Large intestine (tissue), 3 donors: Measurements from ENCODE around the gene HHAT. TPM values are rescaled to one million over a fixed set of nuclear protein-coding genes. Genes with fewer than 3 reads are reported as not detected.
A peak's percentile ranks its signal among the peaks of the same experiment; 100 is the strongest.

Source experiments
- DNase-seq, 2 donors: peaks; one replicate each; pipeline versions ENCODE4 v3.0.0 to v3.0.0-alpha.2; 2013
- H3K27ac ChIP-seq: one replicate; pipeline ENCODE4 v1.5.1; 2013; ENCODE audit warnings: low read length
- H3K27me3 ChIP-seq: 2 replicates; pipeline ENCODE4 v1.6.1; 2013; ENCODE audit warnings: low read length; ENCODE audit not compliant: control insufficient read depth, insufficient read depth
- H3K36me3 ChIP-seq: 2 replicates; pipeline ENCODE4 v1.6.1; 2013; ENCODE audit warnings: low read length; ENCODE audit not compliant: control insufficient read depth, insufficient read depth
- H3K4me1 ChIP-seq: one replicate; pipeline ENCODE4 v1.6.1; 2013; ENCODE audit warnings: low read length; ENCODE audit not compliant: control insufficient read depth, insufficient read depth
- H3K4me3 ChIP-seq: one replicate; pipeline ENCODE4 v1.5.1; 2013; ENCODE audit warnings: low read length
- H3K9me3 ChIP-seq: one replicate; pipeline ENCODE4 v1.6.1; 2013; ENCODE audit warnings: mild to moderate bottlenecking, low read depth, low read length, moderate library complexity; ENCODE audit not compliant: control insufficient read depth
- WGBS: methylation state at CpG from one replicate; pipeline ENCODE4 v1.1.5; 2013; ENCODE audit warnings: low lambda C conversion rate; ENCODE audit not compliant: insufficient coverage; 5-methylcytosine and 5-hydroxymethylcytosine counted together
- polyA plus RNA-seq: library from polyadenylated mRNA; unstranded; fragments of 120-200 nt; gene quantifications from one replicate; pipeline ENCODE4 v1.2.1, GENCODE V29; 2013

The HHAT gene
- polyA plus RNA-seq, 1 donor: 3.3 TPM

DNA sequence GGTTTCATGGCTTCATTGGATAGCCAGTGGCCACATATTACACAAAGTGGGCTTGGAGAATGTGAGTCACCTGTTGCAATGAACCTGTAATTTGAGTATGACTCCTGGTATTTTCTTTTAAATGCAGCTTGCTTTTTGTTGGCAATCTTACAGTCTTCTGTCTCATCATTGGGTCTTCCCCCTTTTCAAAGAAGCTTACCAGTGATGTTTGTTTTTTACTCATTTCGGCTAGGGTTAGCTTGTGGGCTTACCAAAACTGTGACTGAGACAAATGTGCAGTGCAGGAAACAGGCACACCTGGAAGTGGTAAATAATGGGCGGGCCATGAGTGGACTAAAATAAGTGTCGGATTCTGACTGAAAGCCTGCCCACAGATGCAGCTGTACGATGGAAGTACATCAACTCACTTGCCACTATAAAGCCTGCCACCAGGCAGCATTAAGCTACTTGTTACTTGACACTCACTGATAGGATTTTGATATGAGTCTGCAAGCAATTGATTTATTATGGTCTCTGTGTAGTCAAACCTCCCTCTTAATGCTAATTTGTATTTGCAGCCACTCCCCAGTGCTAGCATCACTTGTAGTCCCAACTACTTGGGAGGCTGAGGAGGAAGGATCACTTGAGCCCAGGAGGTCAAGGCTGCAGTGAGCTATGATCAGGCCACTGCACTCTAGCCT, 4.2 kb downstream of the HHAT start:
- peaks cover 3% of the 10 kb centered on the region for H3K4me1 ChIP-seq
- no peaks in the 10 kb centered on the region for H3K9me3 ChIP-seq
- DNase-seq: no peak
- no CpG with 5 or more reads among the region's 4 CpGs for WGBS
- no peaks in the 10 kb centered on the region for H3K36me3 ChIP-seq
- no peaks in the 10 kb centered on the region for H3K27me3 ChIP-seq
- H3K4me3 ChIP-seq: no peak overlapping the region
- H3K27ac ChIP-seq: no peak overlapping the region

DNA sequence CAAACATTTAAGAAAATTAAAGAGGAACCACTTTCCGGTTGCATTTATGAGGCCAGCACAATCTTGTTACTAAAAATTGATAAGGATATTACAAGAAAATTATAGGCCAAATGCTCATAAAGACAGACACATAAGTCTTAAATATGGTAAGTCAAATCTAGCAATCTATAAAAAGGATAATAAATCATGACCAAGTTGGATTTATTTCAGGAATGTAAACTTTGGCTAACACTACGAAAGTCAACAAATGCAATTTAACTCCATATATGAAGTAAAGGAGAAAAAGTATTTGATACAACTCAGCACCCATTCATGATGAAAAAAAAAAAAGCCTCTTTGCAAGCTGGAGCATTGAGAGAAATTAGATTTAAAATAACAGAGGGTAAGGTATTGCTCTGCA, 6.3 kb downstream of the HHAT start:
- Histone ChIP-seq H3K4me3 (no peak overlapping the region), H3K4me1 (no peaks in the 10 kb centered on the region), H3K27ac (no peak overlapping the region), H3K27me3 (no peaks in the 10 kb centered on the region), H3K36me3 (no peaks in the 10 kb centered on the region), H3K9me3 (no peaks in the 10 kb centered on the region)
- 83% methylated on average over 2 of the region's 2 CpGs for WGBS
- DNase-seq: no peak

DNA sequence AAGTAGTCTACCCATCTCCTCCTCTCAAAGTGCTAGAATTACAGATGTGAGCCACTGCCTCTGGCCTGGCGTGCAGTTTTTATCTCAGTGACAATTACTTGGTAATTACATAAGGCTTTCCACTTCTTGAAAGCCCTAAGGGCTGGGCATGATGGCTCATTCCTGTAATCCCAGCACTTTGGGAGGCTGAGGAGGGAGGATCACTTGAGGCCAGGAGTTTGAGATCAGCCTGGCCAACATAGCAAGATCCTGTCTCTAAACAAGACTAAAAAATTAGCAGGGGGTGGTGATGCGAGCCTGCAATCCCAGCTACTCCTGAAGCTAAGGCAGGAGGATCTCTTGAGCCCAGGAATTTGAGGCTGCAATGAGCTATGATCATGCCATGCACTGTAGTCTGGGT, 7.7 kb downstream of the HHAT start:
- no peak overlapping the region for H3K27ac ChIP-seq
- WGBS: no CpG with 5 or more reads among the region's 2 CpGs
- no peak overlapping the region for H3K4me3 ChIP-seq
- DNase-seq: no peak
- no peaks in the 10 kb centered on the region for H3K4me1 ChIP-seq
- H3K9me3 ChIP-seq: no peaks in the 10 kb centered on the region
- H3K27me3 ChIP-seq: no peaks in the 10 kb centered on the region
- no peaks in the 10 kb centered on the region for H3K36me3 ChIP-seq

DNA sequence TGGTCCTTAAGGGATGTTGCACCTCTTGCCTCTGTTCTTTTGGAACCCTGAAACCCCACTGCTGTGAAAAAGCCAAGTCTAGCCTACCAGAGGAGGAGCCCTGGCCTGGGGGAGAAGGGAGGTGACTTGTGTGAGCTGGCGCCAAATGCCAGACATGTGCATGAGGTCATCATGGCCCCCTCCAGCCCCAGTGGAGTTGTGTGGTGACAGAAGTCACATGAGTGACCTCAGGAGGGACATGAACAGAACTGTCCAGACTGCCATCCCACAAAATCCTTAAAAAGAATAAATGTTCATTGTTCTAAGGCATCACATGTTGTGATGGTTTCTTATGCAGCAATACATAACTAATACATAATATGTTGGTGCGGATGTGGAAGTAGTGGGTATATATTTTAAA, 10.8 kb downstream of the HHAT start:
- DNase-seq: no peak
- H3K4me3 ChIP-seq: no peak overlapping the region
- no peaks in the 10 kb centered on the region for H3K9me3 ChIP-seq
- no peak overlapping the region for H3K27ac ChIP-seq
- no CpG with 5 or more reads among the region's 2 CpGs for WGBS
- H3K4me1 ChIP-seq: no peaks in the 10 kb centered on the region
- no peaks in the 10 kb centered on the region for H3K27me3 ChIP-seq
- H3K36me3 ChIP-seq: no peaks in the 10 kb centered on the region

DNA sequence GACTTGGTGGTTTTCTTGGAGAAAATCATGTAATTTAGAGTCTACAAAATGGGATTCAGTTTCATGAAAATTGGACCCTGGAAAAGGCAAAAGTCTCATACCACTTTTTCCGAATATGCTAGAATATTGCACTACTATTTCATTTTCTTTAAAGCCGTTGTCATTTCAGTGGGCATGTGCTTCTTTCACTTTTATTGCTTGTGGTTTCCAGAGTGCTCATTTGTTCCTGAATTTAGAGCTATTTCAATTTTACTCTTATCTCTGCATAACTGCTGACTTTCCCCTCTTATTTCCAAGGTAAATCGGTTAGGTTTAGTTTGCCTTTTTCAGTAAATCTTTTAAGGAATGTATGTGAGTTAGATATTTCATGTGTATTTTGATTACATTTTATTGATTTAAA, 11.6 kb downstream of the HHAT start:
- Histone ChIP-seq H3K27me3 (no peaks in the 10 kb centered on the region), H3K4me1 (no peaks in the 10 kb centered on the region), H3K27ac (no peak overlapping the region), H3K4me3 (no peak overlapping the region), H3K36me3 (no peaks in the 10 kb centered on the region), H3K9me3 (no peaks in the 10 kb centered on the region)
- no peak for DNase-seq
- 98% methylated on average over 3 of the region's 3 CpGs for WGBS

DNA sequence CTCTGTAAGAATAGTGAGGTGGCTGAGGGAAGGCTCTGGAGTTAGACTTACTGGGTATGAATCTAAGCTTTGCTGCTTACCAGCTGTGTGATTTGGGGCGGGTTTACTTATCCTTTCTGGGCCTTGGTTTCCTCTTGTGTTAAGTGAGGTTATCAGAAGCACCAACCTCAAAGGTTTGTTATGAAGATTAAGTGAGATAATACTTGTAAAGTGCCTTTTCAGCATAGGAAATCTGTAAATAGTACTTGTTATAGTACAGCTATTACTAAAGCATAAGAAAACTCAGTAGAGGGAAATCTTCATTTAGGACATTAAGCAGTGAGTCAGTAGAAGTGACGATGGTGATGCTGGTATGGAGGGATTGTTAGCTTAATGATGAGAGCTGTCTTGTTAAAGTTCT, 12.1 kb downstream of the HHAT start:
- H3K36me3 ChIP-seq: no peaks in the 10 kb centered on the region
- H3K27ac ChIP-seq: no peak overlapping the region
- WGBS: no CpG with 5 or more reads among the region's 2 CpGs
- H3K9me3 ChIP-seq: no peaks in the 10 kb centered on the region
- H3K27me3 ChIP-seq: no peaks in the 10 kb centered on the region
- no peak for DNase-seq
- no peaks in the 10 kb centered on the region for H3K4me1 ChIP-seq
- no peak overlapping the region for H3K4me3 ChIP-seq

DNA sequence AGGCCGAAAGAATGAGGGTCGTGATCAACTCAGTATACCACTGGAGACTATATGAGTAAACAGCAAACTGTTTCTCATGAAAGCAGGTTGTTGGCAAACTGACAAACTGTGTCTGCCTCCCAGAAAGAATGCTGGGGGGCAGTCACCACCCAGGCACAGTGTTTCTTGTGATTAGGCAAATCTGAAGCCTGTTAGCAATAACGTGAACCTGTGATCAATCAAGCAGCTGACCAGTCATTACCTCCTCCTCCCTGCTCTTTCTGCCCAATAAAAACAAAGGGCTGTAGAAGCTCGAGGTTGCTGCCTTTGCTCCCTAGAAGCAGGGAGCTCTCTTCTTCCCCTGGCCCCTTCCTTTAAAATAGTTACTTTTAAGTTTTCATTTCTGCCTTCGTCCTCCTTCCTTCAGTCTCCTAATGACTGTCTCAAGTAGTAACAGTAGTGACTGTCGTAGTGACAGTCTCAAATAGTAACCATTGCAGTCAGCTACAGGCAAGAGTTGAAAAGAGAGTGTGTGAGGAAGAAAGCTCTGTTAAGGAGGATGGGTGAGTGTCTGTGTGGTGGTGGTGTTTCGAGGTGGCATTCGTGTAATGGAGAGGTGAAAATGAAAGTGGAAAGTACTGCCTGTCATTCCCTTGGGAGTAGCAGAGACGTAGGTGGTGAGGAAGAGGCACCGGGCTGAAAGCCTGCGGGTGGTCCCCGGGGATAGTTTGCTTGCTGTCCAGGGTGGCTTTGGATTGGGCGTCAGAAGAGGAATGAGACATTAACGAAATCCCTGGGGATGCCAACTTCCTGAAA, 14.5 kb downstream of the HHAT start:
- H3K4me3 ChIP-seq: no peak overlapping the region
- H3K9me3 ChIP-seq: no peaks in the 10 kb centered on the region
- 92% methylated on average over 3 of the region's 14 CpGs for WGBS
- no peaks in the 10 kb centered on the region for H3K36me3 ChIP-seq
- peak in 1 of 2 donors; percentile 9 for DNase-seq
- H3K27me3 ChIP-seq: no peaks in the 10 kb centered on the region
- H3K27ac ChIP-seq: no peak overlapping the region
- no peaks in the 10 kb centered on the region for H3K4me1 ChIP-seq

DNA sequence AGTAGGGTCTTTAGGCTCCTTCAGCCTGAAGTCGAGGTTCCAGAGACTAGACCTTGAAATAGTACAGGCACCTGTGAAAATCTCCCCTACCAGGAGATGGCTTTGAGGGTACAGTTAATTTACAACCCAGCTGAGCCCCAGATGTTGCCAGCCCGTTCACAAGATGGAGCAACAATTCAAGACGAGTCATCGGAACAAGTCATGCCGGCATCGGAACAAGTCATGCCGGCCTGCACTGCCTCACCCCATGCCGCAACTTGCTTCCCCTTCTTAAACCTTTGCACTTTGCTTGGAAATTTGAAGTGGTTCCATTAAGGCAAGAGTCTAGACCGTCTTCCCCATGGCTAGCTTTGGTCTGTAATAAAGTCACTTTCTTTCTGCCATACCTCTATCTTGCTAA, 16.0 kb downstream of the HHAT start:
- WGBS: 80% methylated on average over 1 of the region's 9 CpGs
- H3K4me3 ChIP-seq: no peak overlapping the region

DNA sequence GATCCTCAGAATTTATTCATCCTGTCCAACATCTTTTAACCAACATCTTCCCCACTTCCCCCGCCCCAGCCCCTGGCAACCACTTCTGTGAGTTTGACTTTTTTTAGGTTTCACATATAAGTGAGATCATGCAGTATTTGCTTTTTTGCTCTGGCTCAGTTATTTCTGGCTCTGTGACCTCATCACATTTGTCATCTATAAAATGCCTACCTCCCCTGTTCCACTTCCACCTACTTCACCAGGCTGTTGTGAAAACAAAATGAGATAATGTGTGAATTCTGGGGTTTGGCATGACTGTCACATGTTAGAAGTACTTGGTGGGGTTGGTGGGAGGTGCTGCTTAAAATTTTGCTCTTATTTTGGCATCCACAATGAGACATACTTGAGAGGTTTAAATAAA, 18.4 kb downstream of the HHAT start:
- no peaks in the 10 kb centered on the region for H3K36me3 ChIP-seq
- no peaks in the 10 kb centered on the region for H3K9me3 ChIP-seq
- no peaks in the 10 kb centered on the region for H3K4me1 ChIP-seq
- DNase-seq: no peak
- no peak overlapping the region for H3K4me3 ChIP-seq
- no CpG with 5 or more reads among the region's 1 CpG for WGBS
- H3K27me3 ChIP-seq: no peaks in the 10 kb centered on the region
- no peak overlapping the region for H3K27ac ChIP-seq

More for the DNA sequence above, 16.0 kb downstream of the HHAT start:
- Histone ChIP-seq H3K9me3 (no peaks in the 10 kb centered on the region), H3K27me3 (no peaks in the 10 kb centered on the region), H3K36me3 (no peaks in the 10 kb centered on the region), H3K27ac (no peak overlapping the region), H3K4me1 (no peaks in the 10 kb centered on the region)
- no peak for DNase-seq

DNA sequence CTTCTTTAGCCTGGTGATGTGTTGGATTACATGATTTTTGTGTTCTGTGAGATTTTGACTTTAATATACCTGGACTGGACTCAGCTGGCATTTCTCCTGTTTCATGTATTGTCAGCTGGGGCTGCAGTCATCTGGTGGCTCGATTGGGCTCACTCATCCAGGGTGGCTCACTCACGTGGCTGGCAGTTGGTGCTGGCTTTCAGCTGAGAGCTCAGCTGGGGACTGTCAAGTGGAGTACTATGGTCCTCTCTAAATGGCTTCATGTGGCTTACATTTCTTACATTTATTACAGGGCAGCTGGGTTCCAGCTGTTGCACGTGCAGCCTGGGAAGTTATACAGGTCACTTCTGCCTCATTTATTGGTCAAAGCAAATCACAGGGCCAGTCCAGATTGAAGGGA, 22.8 kb downstream of the HHAT start:
- no peaks in the 10 kb centered on the region for H3K4me1 ChIP-seq
- no peaks in the 10 kb centered on the region for H3K27me3 ChIP-seq
- no CpG with 5 or more reads among the region's 3 CpGs for WGBS
- H3K36me3 ChIP-seq: no peaks in the 10 kb centered on the region
- H3K4me3 ChIP-seq: no peak overlapping the region
- H3K27ac ChIP-seq: no peak overlapping the region
- H3K9me3 ChIP-seq: no peaks in the 10 kb centered on the region
- DNase-seq: no peak

DNA sequence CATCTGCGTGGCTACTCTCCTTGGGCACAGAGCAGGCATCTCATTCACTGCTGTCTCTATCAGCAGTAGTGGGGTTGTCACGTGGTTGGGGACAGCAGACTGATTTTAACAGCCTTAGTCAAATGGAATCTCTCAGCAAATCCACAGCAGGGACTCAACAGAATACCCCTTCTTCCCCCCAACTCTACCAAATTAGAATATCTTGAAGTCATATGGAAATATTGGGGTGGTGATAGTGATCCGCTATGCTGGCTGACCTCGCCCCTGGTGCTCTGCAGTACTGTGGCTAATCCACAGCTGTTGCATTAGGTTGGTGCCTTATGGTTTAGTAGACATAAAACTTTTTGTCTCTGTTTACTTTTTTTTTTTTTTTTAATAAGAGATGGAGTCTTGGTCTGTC, 23.9 kb downstream of the HHAT start:
- no CpG with 5 or more reads among the region's 4 CpGs for WGBS
- Histone ChIP-seq H3K4me3 (no peak overlapping the region), H3K27me3 (no peaks in the 10 kb centered on the region), H3K36me3 (no peaks in the 10 kb centered on the region), H3K4me1 (no peaks in the 10 kb centered on the region), H3K27ac (no peak overlapping the region), H3K9me3 (no peaks in the 10 kb centered on the region)
- DNase-seq: no peak
